ENCODE measurements around the gene AIP.
A peak's percentile ranks its signal among the peaks of the same experiment; 100 is the strongest.

- TF ChIP-seq, protein P1, sequence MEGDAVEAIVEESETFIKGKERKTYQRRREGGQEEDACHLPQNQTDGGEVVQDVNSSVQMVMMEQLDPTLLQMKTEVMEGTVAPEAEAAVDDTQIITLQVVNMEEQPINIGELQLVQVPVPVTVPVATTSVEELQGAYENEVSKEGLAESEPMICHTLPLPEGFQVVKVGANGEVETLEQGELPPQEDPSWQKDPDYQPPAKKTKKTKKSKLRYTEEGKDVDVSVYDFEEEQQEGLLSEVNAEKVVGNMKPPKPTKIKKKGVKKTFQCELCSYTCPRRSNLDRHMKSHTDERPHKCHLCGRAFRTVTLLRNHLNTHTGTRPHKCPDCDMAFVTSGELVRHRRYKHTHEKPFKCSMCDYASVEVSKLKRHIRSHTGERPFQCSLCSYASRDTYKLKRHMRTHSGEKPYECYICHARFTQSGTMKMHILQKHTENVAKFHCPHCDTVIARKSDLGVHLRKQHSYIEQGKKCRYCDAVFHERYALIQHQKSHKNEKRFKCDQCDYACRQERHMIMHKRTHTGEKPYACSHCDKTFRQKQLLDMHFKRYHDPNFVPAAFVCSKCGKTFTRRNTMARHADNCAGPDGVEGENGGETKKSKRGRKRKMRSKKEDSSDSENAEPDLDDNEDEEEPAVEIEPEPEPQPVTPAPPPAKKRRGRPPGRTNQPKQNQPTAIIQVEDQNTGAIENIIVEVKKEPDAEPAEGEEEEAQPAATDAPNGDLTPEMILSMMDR (IDR thresholded peaks at IDR 0.05) = peak in 1 of 3 donors; percentile 22
- TF ChIP-seq POLR2A (IDR thresholded peaks at IDR 0.05) (peak; percentile 68), EP300 (IDR thresholded peaks at IDR 0.05) (no peak)
Observed at GRCh38 chr11:67507864-67508485, 25.1 kb downstream of the AIP start, which contains the start of gene CDK2AP2.

All from ovary (tissue), 3 donors.